ENCODE data around the gene SLC25A3. TPM values are rescaled to one million over a fixed set of nuclear protein-coding genes. Genes with fewer than 3 reads are reported as not detected.

The SLC25A3 gene
- total RNA-seq, 4 donors from 2014 or later: 322 to 423 (median 392) TPM

DNA sequence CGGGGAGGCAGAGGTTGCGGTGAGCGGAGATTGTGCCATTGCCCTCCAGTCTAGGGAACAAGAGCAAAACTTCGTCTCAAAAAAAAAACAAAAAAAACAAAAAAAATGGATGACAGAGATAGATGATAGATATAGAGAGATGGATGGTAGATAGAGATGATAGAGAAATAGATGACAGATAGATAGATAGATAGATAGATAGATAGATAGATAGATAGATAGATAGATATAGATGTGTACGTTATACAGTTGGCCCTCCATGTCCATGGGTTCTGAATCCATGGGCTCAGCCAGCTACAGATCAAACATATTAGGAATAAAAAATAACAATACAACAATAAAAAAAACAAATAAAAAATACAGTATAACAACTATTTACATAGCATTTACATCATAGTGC, 12.8 kb upstream of the SLC25A3 start:
- TF ChIP-seq CTCF (IDR thresholded peaks at IDR 0.05; ENCODE audit: low read depth): no peak

DNA sequence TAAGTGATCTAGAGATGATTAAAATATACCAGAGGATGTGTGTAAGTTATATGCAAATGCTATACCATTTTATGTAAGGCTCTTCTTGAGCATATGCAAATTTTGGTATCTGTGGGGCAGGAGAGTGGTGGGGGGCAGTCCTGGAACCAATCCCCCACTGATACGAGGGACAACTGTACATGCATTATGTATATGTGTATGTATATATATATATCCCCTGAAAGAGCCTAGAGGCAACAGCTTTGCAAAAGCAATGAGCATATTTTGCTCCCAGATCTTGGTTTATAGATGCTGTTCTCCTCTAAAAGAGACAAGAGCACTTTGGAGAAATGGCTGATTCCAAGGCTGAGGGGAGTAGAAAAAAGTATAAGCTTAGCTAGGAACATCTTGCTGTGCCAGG, 12.4 kb upstream of the SLC25A3 start:
- no peak for TF ChIP-seq CTCF (IDR thresholded peaks at IDR 0.05; ENCODE audit: low read depth)

DNA sequence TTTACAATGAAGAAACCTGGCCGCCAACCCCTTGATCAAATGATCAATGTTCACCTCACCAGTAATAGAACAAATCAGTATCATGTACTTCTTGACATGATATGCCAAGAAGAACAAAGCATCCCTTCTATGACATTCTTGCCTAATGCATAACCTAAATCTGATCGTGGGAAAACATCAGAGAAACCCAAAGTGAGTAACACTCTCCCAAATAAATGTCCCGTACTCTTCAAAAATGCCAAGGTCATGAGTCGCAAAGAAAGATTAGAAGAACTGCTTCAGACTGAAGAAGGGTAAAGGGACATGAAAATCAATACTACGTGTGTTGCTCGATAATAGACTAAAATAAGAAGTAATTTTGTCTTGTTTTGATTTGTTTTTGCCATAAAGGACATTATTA, 11.4 kb upstream of the SLC25A3 start:
- no peak for TF ChIP-seq CTCF (IDR thresholded peaks at IDR 0.05; ENCODE audit: low read depth)

GRCh38 chr12:98587084-98587483, 6.4 kb upstream of the SLC25A3 start:
- TF ChIP-seq CTCF (IDR thresholded peaks at IDR 0.05; ENCODE audit: low read depth): no peak

GRCh38 chr12:98591209-98591608, 2.3 kb upstream of the SLC25A3 start:
- TF ChIP-seq CTCF (IDR thresholded peaks at IDR 0.05; ENCODE audit: low read depth): no peak

DNA sequence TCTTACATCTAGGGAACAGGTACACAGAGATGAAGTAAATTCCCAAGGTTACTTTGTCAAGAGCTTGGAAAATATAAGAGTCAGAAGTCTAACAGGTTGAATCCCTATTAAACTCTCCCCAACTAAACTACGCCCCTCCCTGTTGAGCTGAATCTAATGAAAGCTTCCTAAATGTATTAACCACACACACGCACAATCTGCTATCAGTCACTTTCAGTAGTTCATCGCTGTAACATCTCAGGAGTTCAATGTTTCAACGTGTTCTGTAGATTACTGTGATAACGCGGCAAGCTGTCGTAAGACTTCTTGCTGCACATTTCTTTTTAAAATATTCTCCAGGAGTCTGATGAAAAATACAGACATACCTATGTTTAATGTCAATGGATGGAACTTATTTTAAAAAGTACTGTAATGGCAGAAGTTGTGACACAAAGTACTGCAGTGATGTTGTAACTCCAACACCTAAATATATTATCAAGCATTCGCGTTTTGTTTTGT, 612 bp upstream of the SLC25A3 start:
- TF ChIP-seq CTCF (IDR thresholded peaks at IDR 0.05; ENCODE audit: low read depth): no peak

DNA sequence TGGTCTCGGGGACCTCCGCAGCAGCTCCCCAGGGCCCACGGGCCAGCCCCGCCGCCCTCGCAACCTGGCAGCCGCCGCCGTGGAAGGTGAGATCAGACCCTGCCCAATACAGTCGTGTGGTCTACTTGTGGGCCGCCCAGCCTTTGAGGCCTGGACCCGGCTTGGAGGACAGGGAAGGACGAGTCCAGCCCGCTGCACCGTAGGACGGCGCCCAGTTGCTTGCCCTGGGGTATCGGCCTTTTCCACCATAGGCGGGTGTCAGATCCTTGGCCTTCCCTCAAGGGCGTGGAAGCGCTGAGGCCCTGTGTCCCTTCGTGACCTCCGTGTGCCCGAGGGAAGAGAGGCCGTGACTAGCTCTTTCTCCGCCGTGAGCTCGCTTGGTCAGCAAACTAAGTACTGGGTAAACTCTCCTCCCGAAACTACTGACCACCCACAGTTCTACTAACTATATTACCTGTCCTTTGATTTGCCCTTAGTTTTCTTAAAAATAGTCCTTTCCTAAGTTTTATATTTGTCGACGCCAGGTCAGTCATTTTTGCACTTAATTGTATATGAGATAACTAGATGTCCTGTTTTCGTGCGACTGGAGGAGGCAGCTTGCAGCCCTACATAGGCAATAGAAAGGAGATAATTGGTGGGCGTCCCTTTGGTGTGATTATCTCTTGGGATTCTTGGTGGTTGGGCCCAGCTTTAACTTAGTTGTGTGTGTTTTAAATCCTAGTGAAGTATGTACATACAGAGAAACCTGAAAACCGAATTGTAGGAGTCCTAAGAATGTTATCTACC, 757 bp downstream of the SLC25A3 start:
- no peak for TF ChIP-seq CTCF (IDR thresholded peaks at IDR 0.05; ENCODE audit: low read depth)

Measured in subcutaneous adipose tissue (tissue), 4 donors.